GM12878 (cell line): Measurements from ENCODE around the gene S100A8.

Experiments used
- ESRRA ChIP-seq: IDR thresholded peaks from 2 replicates; pipeline ENCODE4 v1.6.1; 2012; ENCODE audit warnings: mild to moderate bottlenecking, low read length, improper control_type of control experiment
- GABPA ChIP-seq: IDR thresholded peaks from 2 replicates; pipeline ENCODE4 v1.6.1; 2014; ENCODE audit warnings: antibody characterized with exemption, low read depth, mild to moderate bottlenecking, inconsistent platforms
- NR2C1 ChIP-seq: fragments of 450-650 bp; IDR thresholded peaks from 2 replicates; pipeline ENCODE4 v1.6.1; 2017; ENCODE audit warnings: antibody characterized with exemption, mild to moderate bottlenecking, moderate library complexity
- POLR2A ChIP-seq: IDR thresholded peaks from 2 replicates; pipeline ENCODE4 v1.6.1; 2011; ENCODE audit warnings: low read depth, mild to moderate bottlenecking, low read length
- POLR2AphosphoS5 ChIP-seq: IDR thresholded peaks from 2 replicates; pipeline ENCODE4 v1.6.1; 2011; ENCODE audit warnings: mild to moderate bottlenecking, low read length, inconsistent platforms
- RCOR1 ChIP-seq: conservative IDR thresholded peaks from 2 replicates; pipeline ENCODE4 v1.6.1; 2012; ENCODE audit warnings: low read depth, low read length, improper control_type of control experiment
- SP1 ChIP-seq: IDR thresholded peaks from one replicate; pipeline ENCODE4 v1.6.1; 2011; ENCODE audit warnings: low read depth, low read length
- TCF7 ChIP-seq: IDR thresholded peaks from 2 replicates; pipeline ENCODE4 v1.6.1; 2014; ENCODE audit warnings: antibody characterized with exemption, borderline replicate concordance
- ZSCAN29 ChIP-seq: fragments of 450-650 bp; IDR thresholded peaks from 2 replicates; pipeline ENCODE4 v1.6.1; 2017; ENCODE audit warnings: mild to moderate bottlenecking, moderate library complexity
- TF ChIP-seq, protein P1 (sequence below), 3 experiments: IDR thresholded peaks in 2 of 3; conservative IDR thresholded peaks in 1 of 3; 2 replicates each; pipeline ENCODE4 v1.5.1; 2011; ENCODE audit warnings: low read depth in 3 of 3, low read length in 3 of 3, mild to moderate bottlenecking in 3 of 3, control low read depth in 2 of 3, moderate library complexity in 2 of 3, inconsistent platforms in 1 of 3, mixed read lengths in 1 of 3; ENCODE audit not compliant: control insufficient read depth in 2 of 3, insufficient read depth in 1 of 3; ENCODE audit errors: extremely low read depth in 1 of 3
- TF ChIP-seq, protein P2 (sequence below): IDR thresholded peaks from 2 replicates; pipeline ENCODE4 v1.6.1; 2012; ENCODE audit warnings: low read depth, low read length, improper control_type of control experiment

DNA sequence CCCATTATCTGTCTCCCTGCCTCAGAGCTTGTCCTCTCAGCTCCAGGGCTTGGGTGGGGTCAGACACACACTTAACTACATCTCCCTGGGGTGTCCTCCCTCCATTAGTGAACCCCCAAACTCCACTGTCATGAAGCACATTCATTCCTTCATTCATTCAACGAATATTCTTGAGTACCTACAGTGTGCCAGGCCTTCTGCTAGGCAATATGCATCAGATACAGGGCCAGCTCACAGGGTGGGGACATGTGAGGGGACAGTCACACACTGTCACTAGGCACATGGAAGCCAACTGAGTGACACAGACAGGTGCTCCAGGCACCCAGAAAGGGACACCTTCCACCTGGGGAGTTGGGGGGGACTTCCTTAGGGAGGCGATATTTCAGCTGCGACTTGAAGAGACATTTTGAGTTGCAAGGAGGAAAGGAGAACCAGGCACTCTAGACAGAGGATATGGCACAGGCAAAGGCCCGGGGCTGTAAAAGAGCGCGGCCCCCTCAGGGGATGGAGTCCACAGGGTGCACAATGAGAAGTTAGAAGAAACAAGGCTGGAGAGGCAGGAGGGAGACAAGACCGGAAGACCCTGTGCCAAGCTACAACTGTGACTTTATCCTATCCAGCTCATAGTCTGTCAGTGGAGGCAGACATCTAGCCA, 8.7 kb upstream of the S100A8 start:
- TF ChIP-seq POLR2AphosphoS5: no peak
- TF ChIP-seq, protein P1, sequence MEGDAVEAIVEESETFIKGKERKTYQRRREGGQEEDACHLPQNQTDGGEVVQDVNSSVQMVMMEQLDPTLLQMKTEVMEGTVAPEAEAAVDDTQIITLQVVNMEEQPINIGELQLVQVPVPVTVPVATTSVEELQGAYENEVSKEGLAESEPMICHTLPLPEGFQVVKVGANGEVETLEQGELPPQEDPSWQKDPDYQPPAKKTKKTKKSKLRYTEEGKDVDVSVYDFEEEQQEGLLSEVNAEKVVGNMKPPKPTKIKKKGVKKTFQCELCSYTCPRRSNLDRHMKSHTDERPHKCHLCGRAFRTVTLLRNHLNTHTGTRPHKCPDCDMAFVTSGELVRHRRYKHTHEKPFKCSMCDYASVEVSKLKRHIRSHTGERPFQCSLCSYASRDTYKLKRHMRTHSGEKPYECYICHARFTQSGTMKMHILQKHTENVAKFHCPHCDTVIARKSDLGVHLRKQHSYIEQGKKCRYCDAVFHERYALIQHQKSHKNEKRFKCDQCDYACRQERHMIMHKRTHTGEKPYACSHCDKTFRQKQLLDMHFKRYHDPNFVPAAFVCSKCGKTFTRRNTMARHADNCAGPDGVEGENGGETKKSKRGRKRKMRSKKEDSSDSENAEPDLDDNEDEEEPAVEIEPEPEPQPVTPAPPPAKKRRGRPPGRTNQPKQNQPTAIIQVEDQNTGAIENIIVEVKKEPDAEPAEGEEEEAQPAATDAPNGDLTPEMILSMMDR (IDR thresholded peaks at IDR 0.05 in 2 of 3, conservative IDR thresholded peaks at IDR 0.05 in 1 of 3; ENCODE audit: control insufficient read depth in 2 of 3, extremely low read depth in 1 of 3, insufficient read depth in 1 of 3, low read depth in 3 of 3, low read length in 3 of 3): no peak
- TF ChIP-seq ZSCAN29: no peak
- no peak for TF ChIP-seq RCOR1
- TF ChIP-seq POLR2A: no peak
- no peak for TF ChIP-seq NR2C1
- no peak for TF ChIP-seq TCF7
- TF ChIP-seq, protein P2, sequence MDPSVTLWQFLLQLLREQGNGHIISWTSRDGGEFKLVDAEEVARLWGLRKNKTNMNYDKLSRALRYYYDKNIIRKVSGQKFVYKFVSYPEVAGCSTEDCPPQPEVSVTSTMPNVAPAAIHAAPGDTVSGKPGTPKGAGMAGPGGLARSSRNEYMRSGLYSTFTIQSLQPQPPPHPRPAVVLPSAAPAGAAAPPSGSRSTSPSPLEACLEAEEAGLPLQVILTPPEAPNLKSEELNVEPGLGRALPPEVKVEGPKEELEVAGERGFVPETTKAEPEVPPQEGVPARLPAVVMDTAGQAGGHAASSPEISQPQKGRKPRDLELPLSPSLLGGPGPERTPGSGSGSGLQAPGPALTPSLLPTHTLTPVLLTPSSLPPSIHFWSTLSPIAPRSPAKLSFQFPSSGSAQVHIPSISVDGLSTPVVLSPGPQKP: no peak
- no peak for TF ChIP-seq GABPA
- no peak for TF ChIP-seq ESRRA
- no peak for TF ChIP-seq SP1
